Activated T-cell treated with anti-CD3 and anti-CD28 coated beads for 24 hours (primary cell): ENCODE data around the gene ABHD16A.
"Not testable (repeated sequence)": the region's sequence is repeated elsewhere in the genome, so short reads cannot be mapped to it uniquely, and the experiment has no call there.

Source experiments
- DNase-seq: peaks from one replicate; pipeline ENCODE4 v3.0.0-alpha.2; 2020; ENCODE audit warnings: low read depth

The ABHD16A gene

DNA sequence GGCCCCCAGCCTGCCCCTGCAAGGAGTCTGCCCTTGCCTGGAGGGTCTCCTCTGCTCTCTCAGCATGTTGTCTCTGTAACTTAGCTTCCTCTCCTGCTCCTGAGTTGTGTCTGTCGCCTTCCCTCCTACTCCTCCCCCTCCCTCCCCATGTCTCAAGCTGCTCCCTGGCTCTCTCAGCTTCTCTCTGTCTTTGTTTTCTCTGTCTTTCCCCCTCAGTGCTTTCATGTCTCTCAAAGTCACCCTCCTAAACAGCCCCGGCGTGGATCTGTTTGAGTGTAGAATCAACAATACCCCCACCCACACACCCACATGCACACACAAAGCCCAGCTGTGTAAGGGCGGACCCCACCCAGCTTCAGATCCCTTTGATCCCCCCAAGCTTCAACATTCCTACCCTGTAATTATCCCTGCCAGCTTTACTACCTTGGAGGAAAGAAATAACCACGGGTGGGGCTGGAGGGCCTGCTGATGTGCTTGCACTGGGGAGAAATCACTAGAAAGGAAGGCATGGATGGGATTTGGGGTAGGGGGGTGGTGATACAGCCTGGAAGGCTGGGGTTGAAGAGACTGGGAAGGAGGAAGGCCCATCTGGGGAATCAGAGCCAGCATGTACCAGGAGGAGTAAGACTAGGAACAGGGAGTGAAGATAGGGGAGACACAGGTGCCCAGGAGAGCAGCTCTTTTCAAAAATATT lies 11.0 kb upstream of the ABHD16A start:
- no peak for DNase-seq

DNA sequence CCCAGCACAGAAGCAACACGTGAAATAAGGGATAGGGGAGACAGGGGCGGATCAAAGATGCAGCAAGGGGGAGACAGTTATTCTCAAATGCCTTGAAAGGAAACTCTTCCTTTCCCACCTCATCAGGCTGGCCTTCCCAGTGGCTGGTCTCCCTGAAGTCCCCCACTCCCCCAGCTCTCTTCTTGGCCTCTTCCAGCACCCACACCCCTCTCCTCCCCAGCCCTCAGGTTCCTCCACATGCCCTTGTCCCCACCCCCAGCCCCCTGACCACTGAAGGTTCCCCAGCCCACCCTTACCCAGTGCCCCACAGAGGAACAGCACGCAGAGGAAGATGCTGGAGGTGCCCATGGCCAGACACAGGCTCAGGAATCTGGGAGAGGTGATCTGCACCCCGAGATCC lies 10.3 kb upstream of the ABHD16A start:
- DNase-seq, result no peak

DNA sequence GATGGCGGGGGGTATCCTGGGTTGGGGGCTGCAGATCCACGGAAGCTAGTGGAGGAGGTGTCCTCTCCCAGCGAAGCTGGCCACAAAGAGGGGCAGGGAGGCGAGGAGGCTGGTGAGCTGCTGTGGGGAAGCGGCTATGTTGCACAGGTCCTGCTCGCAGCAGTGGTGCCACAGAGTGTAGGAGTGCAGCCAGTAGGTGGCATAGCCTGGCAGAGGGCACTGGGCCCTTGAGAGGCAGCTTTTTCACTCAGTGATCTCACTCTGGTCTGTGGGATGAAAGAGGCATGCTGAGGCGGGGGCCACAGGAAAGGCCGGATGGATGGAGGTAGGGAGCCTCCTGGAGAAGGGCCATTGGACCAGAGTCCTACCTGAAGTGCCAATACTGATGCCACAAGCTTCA lies 9.2 kb upstream of the ABHD16A start:
- no peak for DNase-seq

DNA sequence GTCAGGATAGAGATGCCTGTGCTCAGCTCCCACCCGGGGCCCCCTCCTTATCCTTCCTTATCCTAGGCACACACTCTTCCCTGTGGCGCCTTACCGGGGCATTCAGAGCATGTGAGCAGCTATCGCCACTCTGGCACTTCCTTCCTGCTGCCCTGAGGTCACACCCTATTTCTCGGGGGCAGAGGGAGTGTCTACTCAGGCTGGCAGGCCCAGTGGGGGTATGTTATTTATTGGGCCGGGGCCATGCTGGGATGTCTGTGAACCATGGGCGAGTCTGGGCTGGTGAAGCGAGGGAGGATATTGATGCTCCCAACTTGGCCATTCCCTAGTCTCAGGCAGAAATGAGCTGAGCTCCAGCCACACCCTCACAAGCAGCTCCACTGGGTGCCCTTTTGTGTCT lies 8.1 kb upstream of the ABHD16A start:
- no peak for DNase-seq

DNA sequence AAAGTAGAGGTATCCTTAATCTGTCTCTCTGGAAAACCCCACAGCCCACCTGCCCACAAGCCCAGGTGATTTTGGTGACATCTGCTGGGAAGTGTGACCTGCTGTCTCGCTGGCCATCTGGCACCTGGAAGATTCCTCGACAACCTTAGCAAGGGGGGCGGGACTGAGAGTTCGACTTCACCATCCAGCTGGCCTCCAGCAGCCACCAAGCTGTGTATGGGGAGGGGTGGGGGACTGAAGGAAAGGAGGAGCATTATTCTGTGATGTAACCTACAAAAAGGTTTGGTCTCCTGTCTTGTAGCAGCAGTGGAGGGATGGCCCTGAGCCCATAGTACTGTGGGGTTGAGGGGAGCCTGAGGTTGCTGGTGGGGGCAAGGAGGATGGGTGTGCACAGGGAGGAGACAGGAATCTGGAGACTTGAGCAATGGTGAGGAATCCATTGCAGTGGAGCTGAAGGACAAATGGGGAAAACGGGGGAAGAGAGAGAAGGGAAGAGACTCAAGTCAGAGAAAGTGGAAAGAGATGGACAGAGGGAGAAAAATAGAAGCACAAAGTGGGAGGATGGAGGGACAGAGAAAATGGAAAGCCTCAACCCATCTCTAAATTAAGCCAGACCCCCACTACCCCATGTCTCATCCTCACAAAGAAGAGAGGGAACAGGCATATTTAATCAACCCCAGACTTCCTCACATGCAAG lies 7.5 kb upstream of the ABHD16A start:
- DNase-seq, result no peak

DNA sequence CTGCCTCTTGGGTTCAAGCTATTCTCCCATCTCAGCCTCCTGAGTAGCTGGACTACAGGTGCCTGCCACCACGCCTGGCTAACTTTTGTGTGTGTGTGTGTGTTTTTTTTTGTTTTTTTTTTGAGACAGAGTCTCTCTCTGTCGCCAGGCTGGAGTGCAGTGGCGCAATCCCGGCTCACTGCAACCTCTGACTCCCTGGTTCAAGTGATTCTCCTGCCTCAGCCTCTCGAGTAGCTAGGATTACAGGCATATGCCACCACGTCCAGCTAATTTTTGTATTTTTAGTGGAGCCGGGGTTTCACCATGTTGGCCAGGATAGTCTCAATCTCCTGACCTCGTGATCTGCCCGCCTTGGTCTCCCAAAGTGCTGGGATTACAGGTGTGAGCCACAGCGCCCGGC lies 6.0 kb upstream of the ABHD16A start:
- DNase-seq, result not testable (repeated sequence)

DNA sequence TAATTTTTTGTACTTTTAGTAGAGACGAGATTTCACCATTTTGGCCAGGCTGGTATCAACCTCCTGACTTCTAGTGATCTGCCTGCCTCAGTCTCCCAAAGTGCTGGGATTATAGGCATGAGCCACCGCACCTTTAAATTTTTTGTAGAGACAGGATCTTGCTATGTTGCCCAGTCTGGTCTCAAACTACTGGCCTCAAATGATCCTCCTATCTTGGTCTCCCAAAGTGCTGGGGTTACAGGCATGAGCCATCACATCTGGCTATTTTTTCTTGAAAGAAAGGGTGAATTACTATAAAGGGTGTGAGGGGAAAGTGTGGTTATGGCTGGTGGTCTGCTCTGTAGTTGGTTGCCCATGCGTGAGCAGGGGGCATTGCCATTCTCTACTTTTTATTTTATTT lies 5.1 kb upstream of the ABHD16A start:
- DNase-seq, result no peak

DNA sequence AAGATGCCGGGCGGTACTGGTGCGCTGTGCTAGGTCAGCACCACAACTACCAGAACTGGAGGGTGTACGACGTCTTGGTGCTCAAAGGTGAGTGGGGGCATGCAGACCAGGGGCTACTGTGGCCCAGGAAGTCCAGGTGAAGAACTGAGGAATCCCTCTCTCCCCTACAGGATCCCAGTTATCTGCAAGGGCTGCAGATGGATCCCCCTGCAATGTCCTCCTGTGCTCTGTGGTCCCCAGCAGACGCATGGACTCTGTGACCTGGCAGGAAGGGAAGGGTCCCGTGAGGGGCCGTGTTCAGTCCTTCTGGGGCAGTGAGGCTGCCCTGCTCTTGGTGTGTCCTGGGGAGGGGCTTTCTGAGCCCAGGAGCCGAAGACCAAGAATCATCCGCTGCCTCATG lies 4.6 kb upstream of the ABHD16A start:
- no peak for DNase-seq

DNA sequence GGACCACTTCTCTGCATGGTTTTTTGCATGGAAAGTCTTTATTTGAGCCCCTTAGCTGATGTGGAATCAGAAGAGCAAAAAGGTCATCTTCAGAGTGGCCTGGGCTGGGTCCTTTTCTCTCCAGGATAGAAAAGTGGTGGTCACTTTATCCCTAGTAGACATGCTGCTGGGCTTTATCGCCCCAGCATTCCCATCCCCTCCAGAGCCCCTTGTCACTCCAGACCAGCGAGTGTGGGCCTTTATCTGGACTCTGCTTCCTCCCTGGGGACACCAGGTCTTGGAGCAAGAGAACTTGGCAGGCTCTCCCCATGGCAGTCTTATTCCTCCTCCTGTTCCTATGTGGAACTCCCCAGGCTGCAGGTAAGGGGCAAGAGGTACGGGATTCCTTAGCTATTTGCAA lies 3.5 kb upstream of the ABHD16A start, which contains the start of gene LY6G6F:
Gene LY6G6F, plus strand, starts transcription at position 268 of the 400 bp plus-strand sequence. Its CDS starts 41 bp downstream, at position 309.
- DNase-seq, result no peak

DNA sequence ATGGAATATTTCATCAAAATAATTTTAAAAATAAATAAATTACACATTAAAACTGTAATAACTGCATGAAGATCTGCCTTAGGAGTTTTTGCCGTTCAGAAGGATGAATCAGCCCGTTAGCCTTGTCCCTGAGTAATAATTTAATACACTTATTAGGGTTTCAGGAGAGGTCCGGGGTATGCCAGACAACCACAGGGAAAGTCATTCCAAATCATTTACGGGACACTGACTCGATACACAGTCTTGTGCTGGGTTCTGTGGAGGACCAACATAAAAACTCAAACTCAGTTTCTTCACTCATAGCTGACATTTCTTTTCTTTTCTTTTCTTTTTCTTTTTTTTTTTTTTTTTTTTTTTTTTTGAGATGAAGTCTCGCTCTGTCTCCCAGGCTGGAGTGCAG lies 2.8 kb upstream of the ABHD16A start:
- no peak for DNase-seq

DNA sequence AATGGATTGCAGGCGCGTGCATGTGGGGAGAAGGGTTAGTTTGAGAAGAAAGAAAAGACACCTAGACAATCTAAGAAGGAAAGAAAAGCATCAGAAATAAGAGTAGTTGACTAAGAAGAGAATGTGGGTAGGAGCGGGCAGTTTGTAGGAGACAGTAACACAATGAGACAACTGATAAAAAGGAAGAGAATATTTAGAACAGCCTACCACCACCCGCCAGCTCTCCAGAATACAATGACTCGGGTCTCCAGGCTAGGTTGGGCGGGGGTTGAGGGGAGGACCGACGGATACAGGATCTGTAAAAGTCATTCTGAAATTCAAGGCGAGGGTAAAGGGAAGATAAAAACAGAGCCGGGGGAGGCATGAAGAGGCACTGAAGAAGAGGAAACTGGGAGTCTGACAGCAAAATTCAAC lies 712 bp downstream of the ABHD16A start:
- DNase-seq, result peak; percentile 18

DNA sequence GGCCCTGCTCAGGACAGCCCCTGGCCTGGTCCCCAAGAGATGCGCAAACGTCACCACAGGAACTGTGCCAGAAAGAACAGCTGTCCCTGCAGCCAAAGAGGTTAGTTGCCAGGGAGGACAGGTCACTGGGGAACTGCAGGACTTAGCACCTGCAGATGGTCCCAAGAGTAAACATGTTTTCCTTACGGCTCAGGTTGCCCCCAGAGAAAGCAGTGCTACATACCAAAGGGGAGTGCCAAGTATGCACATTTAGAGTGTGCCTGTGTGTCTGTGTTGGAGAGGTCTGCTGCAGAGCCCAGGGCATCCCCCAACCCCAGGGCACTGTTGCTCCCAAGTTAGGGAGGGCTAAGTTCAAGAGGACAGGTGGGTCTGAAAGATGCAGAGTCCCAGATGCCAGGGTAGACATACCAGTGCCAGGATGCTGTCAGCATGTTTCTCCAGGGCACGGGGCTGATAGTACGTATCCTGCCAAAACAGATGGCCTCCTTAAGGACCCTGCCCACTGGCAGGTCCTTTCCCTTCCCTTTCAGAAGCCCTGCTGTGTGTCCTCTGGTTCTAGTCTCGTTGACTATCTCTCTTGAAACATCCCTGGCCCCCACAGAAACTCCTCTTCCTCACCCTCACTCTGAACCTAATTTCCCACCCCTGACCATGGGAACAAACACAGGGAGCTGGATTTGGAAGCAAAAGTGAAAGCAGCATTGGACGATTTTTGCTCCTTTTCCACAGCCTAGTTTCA lies 1.3 kb downstream of the ABHD16A start:
- DNase-seq, result no peak

DNA sequence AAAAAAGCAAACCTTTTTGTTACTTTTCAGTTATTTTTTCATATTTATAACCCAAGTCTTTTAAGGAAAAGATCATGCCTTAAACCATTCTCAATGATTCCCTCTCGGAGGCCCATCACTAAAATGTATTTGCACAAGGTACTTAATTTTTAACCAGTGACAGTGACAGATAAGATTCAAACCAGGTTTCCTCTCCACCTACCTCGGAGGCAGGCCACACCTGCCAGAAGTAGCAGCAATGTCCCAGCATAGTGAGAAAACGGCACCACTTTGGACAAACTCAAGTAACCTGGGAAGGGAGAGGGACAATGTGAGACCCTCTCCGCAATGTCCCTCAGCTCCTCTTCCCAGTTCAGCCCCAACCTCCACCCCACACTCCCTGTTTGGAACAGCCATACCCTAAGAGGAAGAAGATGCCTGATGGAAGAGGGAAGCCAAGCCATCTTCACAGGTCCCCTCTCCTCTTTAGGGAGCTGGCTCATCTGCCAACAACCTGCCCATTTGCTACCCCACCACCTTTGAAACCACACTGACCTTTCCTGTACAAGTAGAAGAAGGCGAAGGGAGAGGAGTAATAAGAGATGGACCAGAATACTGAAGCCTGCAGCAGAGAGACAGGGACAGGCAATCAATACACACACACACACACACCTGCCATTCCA lies 2.3 kb downstream of the ABHD16A start:
- DNase-seq, result no peak

DNA sequence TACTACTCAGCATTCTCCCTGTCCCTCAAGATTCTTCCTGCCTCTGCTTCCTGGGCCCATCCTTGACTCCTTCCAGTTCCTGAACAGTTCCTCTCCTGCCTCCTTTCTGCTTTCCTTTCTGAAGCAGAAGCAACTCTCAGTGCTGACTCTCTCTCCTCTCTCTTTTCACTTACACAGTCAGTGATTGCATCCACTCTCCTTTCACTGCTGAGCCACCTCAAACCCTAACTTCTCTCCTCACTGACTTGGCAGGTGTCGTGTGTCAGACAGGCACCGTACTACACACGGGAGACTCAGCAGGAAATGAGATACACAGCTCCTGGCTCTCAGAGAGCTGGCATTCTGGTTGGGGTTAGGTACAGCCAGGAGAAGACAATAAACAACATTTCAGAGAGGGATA lies 5.6 kb downstream of the ABHD16A start:
- DNase-seq, result no peak

DNA sequence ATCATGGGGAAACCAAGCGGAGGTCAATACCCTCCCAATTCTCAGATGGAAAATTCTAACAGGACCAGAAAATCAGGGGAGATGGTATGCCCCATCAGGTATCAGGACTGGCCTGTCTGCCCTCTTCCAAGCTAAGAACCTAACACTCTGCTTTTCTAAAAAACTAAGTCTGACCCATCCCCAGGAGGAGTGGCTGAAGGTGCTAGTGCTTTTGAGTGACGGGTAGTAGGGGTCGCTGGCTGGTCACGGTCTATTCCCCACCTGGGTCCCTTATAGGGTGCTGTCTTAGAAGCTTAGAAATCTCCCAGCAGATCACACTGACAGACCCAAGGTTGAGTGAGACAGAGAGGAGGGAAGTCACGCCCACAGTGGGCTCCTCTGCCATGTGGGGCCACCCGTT lies 9.6 kb downstream of the ABHD16A start:
- no peak for DNase-seq

DNA sequence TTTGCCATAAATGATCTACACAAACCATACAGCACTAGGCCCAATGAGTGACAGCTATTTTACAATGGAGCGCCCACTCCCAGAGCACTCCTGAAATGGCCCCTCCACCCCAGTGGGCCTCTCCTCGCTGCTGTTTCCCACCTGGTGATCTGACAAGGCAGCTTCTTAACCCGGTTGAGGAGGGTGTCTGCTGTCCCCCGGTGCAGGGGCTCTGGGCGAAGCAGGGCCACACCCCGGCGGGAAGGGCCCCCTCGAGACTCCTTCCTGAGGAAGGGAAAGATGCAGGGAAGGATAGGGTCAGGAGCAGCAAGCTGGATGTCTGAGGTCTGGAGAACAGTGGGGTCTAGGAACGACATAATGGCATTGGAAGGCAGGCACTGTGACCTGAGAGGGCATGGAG lies 10.2 kb downstream of the ABHD16A start:
- no peak for DNase-seq

DNA sequence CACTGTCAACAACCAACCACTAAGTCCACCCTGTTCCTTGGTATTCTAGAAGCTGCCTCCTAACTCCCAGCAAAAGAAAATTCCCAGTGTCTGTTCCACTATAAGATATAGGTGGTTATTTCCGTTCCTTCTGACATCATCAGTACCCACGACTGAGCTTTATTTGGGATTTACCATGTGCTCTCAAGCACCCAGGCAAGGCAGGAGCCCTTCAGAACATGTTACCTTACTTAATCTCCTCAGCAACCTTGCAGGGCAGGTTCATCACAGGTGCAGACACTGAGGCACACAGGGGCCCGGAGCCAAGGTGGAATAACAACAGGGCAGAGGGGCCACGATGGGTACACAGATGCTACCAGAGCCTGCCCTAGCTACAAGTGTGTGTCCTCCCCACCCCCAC lies 10.8 kb downstream of the ABHD16A start:
- DNase-seq, result no peak

DNA sequence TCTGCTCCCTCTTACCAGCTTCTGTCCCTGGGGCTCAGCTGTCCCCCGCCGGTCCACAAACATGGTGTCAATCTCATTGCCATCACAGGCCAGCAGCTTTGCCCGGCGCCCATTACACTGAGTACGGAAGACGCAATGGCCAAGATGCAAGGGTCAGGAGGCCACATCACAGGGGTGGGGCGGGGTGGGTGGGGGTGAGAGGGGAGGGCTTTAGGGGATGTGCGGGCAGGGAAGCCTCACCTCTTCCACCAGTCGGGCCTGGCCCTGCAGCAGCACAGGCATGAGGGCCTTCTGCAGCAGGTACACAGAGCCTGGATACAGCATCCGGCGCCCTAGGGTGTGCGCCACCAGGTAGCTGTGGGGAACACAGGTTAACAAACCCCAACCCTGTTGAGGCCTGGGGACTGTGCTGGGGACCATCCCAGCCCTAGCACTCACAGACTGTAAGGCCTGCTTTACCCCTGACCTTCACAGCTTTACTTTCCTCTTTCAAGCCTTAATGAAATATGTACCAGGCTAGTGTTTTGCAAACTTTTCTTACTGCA lies 11.5 kb downstream of the ABHD16A start:
- no peak for DNase-seq

DNA sequence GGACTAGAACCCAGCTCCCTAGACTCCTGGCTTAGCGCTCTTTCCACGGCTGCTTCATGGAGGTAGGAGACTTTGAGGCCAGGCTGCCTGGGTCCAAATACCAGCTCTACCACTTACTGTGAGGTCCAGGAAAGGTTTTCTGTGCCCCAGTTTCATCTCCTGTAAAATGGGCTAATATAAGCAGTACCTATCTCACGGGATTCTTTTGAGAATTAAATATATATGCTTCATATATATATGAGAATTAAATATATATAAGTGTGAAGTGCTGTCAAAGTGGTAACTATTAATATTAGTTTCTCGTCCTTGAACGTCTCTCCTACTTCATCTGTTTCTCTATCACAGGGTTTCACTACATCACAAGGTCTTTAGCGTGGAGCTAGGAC lies 12.1 kb downstream of the ABHD16A start:
- no peak for DNase-seq

DNA sequence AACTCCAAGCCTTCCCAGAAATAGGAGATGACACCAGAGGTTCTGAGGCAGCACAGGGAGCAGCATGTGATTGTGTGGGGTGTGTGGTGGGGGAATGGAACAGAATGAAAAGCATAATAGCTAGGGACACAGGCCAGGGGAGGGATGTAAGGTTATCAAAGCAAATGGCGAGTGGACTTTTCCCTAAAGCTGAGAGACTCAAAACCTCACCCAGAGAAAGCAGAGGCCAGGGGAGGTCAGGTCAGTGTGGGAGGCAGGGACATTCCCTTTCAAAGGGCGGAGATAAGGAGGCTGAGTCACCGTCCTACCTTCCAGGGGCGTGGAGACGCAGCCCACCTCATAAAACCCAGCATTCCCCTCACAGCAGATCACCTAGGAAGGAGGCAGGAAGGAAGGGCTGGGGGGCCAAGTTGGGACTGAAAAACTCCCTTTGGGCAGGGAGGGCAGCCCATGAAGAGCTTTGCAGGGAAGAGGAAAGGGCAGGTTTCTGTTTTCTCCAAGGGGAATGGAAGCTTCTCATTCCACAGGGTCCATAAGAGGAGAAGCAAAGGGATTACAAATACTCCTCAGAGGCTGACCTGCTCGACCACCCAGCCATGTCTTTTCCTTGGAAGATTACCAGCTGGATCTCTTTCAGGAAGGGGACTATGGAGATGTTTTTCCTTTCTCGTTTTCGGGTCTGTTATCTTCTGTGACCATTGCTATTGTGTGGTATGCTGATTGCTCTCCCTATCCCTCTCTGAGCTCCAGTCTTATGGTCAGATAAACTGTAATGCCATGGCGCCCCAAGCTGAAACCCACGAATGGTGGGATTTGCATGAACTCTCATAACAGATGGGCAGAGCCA lies 12.7 kb downstream of the ABHD16A start:
- no peak for DNase-seq
